SK-N-SH (cell line): ENCODE measurements around the gene ARAP2.

Experiments used
- FOSL2 ChIP-seq: IDR thresholded peaks from 2 replicates; pipeline ENCODE4 v1.4.0; 2012; ENCODE audit warnings: low read depth, mild to moderate bottlenecking, moderate library complexity, borderline replicate concordance
- GATA2 ChIP-seq: sonication (generic); formaldehyde crosslinking; IDR thresholded peaks from 2 replicates; pipeline ENCODE4 v1.5.0; 2020; ENCODE audit warnings: mild to moderate bottlenecking, missing genetic modification reagents
- SIN3A ChIP-seq: IDR thresholded peaks from 2 replicates; pipeline ENCODE4 v1.6.1; 2012; ENCODE audit warnings: low read depth, mild to moderate bottlenecking, low read length, moderate library complexity, borderline replicate concordance
- TF ChIP-seq, protein P1 (sequence below): IDR thresholded peaks from 2 replicates; pipeline ENCODE4 v1.4.0; 2012; ENCODE audit warnings: low read depth
- TF ChIP-seq, protein P2 (sequence below): IDR thresholded peaks from 2 replicates; pipeline ENCODE4; 2012
- TF ChIP-seq, protein P3 (sequence below): fragments of 200-600 bp; sonication (generic); IDR thresholded peaks from 2 replicates; pipeline ENCODE4 v1.6.1; 2017; ENCODE audit warnings: antibody characterized with exemption, mild to moderate bottlenecking, moderate library complexity
- TF ChIP-seq, protein P4 (sequence below): IDR thresholded peaks from 2 replicates; pipeline ENCODE4 v1.6.1; 2012; ENCODE audit warnings: mild to moderate bottlenecking, low read depth, low read length, moderate library complexity

DNA sequence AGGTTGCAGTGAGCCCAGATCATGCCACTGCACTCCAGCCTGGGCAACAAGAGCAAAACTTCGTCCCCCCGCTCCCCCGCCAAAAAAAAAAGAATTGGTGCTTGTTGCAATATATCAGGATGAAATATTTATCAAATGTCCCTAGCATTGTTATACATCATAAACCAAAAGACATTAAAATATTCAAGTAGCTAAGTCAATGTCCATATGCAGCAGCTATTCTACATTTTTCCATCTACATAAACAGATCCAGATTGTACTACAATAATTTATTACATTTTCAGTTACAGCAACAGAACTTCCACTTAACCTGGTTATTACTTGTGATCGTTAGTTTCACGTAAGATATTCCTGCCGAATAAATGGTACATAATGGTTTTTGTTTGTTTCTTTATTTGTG, 64.1 kb downstream of the ARAP2 start:
- TF ChIP-seq, protein P1, sequence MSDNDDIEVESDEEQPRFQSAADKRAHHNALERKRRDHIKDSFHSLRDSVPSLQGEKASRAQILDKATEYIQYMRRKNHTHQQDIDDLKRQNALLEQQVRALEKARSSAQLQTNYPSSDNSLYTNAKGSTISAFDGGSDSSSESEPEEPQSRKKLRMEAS: no peak
- TF ChIP-seq, protein P2, sequence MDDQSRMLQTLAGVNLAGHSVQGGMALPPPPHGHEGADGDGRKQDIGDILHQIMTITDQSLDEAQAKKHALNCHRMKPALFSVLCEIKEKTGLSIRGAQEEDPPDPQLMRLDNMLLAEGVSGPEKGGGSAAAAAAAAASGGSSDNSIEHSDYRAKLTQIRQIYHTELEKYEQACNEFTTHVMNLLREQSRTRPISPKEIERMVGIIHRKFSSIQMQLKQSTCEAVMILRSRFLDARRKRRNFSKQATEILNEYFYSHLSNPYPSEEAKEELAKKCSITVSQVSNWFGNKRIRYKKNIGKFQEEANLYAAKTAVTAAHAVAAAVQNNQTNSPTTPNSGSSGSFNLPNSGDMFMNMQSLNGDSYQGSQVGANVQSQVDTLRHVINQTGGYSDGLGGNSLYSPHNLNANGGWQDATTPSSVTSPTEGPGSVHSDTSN: no peak
- TF ChIP-seq, protein P3, sequence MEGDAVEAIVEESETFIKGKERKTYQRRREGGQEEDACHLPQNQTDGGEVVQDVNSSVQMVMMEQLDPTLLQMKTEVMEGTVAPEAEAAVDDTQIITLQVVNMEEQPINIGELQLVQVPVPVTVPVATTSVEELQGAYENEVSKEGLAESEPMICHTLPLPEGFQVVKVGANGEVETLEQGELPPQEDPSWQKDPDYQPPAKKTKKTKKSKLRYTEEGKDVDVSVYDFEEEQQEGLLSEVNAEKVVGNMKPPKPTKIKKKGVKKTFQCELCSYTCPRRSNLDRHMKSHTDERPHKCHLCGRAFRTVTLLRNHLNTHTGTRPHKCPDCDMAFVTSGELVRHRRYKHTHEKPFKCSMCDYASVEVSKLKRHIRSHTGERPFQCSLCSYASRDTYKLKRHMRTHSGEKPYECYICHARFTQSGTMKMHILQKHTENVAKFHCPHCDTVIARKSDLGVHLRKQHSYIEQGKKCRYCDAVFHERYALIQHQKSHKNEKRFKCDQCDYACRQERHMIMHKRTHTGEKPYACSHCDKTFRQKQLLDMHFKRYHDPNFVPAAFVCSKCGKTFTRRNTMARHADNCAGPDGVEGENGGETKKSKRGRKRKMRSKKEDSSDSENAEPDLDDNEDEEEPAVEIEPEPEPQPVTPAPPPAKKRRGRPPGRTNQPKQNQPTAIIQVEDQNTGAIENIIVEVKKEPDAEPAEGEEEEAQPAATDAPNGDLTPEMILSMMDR: no peak
- TF ChIP-seq GATA2 (CRISPR knock-in tag) (no peak), SIN3A (no peak), FOSL2 (no peak)
- TF ChIP-seq, protein P4, sequence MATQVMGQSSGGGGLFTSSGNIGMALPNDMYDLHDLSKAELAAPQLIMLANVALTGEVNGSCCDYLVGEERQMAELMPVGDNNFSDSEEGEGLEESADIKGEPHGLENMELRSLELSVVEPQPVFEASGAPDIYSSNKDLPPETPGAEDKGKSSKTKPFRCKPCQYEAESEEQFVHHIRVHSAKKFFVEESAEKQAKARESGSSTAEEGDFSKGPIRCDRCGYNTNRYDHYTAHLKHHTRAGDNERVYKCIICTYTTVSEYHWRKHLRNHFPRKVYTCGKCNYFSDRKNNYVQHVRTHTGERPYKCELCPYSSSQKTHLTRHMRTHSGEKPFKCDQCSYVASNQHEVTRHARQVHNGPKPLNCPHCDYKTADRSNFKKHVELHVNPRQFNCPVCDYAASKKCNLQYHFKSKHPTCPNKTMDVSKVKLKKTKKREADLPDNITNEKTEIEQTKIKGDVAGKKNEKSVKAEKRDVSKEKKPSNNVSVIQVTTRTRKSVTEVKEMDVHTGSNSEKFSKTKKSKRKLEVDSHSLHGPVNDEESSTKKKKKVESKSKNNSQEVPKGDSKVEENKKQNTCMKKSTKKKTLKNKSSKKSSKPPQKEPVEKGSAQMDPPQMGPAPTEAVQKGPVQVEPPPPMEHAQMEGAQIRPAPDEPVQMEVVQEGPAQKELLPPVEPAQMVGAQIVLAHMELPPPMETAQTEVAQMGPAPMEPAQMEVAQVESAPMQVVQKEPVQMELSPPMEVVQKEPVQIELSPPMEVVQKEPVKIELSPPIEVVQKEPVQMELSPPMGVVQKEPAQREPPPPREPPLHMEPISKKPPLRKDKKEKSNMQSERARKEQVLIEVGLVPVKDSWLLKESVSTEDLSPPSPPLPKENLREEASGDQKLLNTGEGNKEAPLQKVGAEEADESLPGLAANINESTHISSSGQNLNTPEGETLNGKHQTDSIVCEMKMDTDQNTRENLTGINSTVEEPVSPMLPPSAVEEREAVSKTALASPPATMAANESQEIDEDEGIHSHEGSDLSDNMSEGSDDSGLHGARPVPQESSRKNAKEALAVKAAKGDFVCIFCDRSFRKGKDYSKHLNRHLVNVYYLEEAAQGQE: no peak
